Panc1 (cell line): Measurements from ENCODE around the gene FSTL5.

Experiments used
- CTCF ChIP-seq: fragments of 450-650 bp; IDR thresholded peaks from 2 replicates; pipeline ENCODE4 v1.5.1; 2017; ENCODE audit warnings: mild to moderate bottlenecking
- POLR2AphosphoS5 ChIP-seq: IDR thresholded peaks from 2 replicates; pipeline ENCODE4 v1.6.1; 2012; ENCODE audit warnings: mild to moderate bottlenecking, low read depth, low read length, moderate library complexity
- REST ChIP-seq, 2 experiments: IDR thresholded peaks; 2 replicates each; pipeline ENCODE4 v1.6.1; 2011 to 2012; ENCODE audit warnings: low read depth in 2 of 2, control low read depth in 1 of 2, low read length in 1 of 2, mild to moderate bottlenecking in 1 of 2, moderate library complexity in 1 of 2; ENCODE audit not compliant: insufficient read depth in 1 of 2
- SIN3A ChIP-seq: IDR thresholded peaks from 2 replicates; pipeline ENCODE4 v1.6.1; 2012; ENCODE audit warnings: low read depth, mild to moderate bottlenecking, low read length, moderate library complexity, borderline replicate concordance; ENCODE audit not compliant: insufficient read depth
- TCF7L2 ChIP-seq: IDR thresholded peaks from 2 replicates; pipeline ENCODE4 v1.6.1; 2011; ENCODE audit warnings: mild to moderate bottlenecking, low read depth, low read length, inconsistent platforms

GRCh38 chr4:162104459-162105124, 59.2 kb downstream of the FSTL5 start:
- TF ChIP-seq CTCF (no peak), SIN3A (no peak), REST (IDR thresholded peaks at IDR 0.05; ENCODE audit: insufficient read depth in 1 of 2, low read depth in 2 of 2, low read length in 1 of 2) (no peak), TCF7L2 (no peak), POLR2AphosphoS5 (no peak)
